Urinary bladder (tissue), 4 donors: Measurements from ENCODE around the gene TRIM67. TPM values are rescaled to one million over a fixed set of nuclear protein-coding genes. Genes with fewer than 3 reads are reported as not detected.

Source experiments
- DNase-seq: peaks from one replicate; pipeline ENCODE4 v3.0.0-alpha.2; 2015; ENCODE audit errors: extremely low spot score
- H3K27ac ChIP-seq: one replicate; pipeline ENCODE4 v1.5.1; 2013; ENCODE audit warnings: low read depth, mild to moderate bottlenecking, moderate library complexity
- H3K36me3 ChIP-seq: one replicate; pipeline ENCODE4 v1.6.1; 2013; ENCODE audit warnings: mild to moderate bottlenecking, moderate library complexity; ENCODE audit not compliant: insufficient read depth
- H3K4me1 ChIP-seq: one replicate; pipeline ENCODE4 v1.6.1; 2013; ENCODE audit warnings: mild to moderate bottlenecking, moderate library complexity; ENCODE audit not compliant: insufficient read depth
- H3K4me3 ChIP-seq: one replicate; pipeline ENCODE4 v1.5.1; 2013; ENCODE audit warnings: low read depth, low read length
- WGBS: extraction: QIAGEN DNeasy Blood & Tissue Kit; methylation state at CpG from one replicate; pipeline ENCODE4 v1.1.7; 2013; 5-methylcytosine and 5-hydroxymethylcytosine counted together
- polyA plus RNA-seq: library from polyadenylated mRNA; stranded (reverse); fragments of 200-250 nt; gene quantifications from one replicate; pipeline ENCODE4 v1.2.3, GENCODE V29; 2013
- total RNA-seq: library from RNA; depleted of rRNA; stranded (reverse); fragments of >200 nt; gene quantifications from one replicate; pipeline ENCODE4 v1.2.3, GENCODE V29; 2014
- donor health status: healthy with polysubstance abuse.
- donor health status: healthy.

TRIM67 gene
- total and polyA plus RNA-seq, 2 donors: 0.08 to 0.42 TPM

- Histone ChIP-seq H3K4me3 (no peak overlapping the region), H3K4me1 (no peaks in the 10 kb centered on the region), H3K36me3 (no peaks in the 10 kb centered on the region), H3K27ac (no peak overlapping the region)
- no peak for DNase-seq
- WGBS: 57% methylated on average over 13 of the region's 13 CpGs
Measured at GRCh38 chr1:231183639-231184590, 22.1 kb downstream of the TRIM67 start.

- no peaks in the 10 kb centered on the region for H3K4me1 ChIP-seq
- no peaks in the 10 kb centered on the region for H3K36me3 ChIP-seq
- no peak for DNase-seq
- no peak overlapping the region for H3K4me3 ChIP-seq
- no peak overlapping the region for H3K27ac ChIP-seq
- 81% methylated on average over 6 of the region's 6 CpGs for WGBS
Measured at GRCh38 chr1:231184891-231185290, 23.0 kb downstream of the TRIM67 start.

DNA sequence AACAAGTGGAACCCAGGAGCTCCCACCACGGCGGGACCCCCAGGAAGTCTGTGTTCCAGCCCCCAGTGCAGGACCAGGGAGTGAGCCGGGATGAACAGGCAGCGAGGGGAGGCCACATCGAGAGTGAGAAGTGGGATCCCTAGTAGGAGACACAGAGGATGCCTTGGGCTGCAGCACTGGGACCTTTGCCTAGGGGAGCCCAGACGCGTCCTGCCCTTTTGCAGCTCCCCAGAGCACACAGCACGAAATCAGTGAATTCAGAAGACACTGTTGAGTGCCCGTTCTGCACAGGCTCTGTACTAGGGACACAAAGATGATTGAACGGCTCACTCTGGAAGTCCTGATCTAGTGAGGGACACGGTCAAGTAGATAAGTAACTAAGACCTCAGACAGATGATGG lies 23.5 kb downstream of the TRIM67 start:
- no peak for DNase-seq
- no peaks in the 10 kb centered on the region for H3K4me1 ChIP-seq
- no peak overlapping the region for H3K27ac ChIP-seq
- H3K4me3 ChIP-seq: no peak overlapping the region
- WGBS: 86% methylated on average over 11 of the region's 11 CpGs
- H3K36me3 ChIP-seq: no peaks in the 10 kb centered on the region

DNA sequence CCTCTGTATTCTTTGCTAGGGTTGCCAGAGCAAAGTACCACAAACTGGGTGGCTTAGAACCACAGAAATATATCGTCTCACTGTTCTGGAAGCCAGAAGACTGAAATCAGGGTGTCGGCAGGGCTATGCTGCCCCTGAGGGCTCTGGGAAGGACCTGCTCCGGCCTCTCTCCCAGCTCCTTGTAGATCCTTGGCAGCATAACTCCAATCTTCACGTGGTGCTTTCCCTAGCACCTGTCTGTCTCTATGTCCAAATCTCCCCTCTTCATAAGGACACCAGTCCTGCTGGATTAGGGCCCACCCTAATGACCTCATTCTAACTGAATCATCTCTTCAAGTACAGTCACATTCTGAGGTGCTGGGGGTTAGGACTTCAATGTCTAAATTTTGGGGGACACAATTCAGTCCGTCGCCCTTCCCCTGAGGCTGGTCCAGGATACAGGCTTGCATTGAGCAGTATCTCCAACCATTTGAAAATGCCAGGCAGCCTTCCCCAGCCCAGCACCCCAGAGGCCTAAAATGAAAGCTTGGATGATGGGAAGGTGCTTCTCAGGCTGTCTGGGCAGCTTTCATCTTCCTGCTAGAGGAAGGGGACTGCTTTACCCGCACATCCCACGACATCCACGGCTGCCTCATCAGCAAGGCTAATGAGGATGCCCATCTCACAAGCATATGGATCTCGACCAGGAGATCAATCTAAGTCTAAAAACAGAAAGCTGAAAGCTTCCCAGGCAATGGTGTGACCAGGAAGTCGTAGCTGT lies 24.7 kb downstream of the TRIM67 start:
- no peaks in the 10 kb centered on the region for H3K36me3 ChIP-seq
- DNase-seq: no peak
- WGBS: 79% methylated on average over 11 of the region's 11 CpGs

DNA sequence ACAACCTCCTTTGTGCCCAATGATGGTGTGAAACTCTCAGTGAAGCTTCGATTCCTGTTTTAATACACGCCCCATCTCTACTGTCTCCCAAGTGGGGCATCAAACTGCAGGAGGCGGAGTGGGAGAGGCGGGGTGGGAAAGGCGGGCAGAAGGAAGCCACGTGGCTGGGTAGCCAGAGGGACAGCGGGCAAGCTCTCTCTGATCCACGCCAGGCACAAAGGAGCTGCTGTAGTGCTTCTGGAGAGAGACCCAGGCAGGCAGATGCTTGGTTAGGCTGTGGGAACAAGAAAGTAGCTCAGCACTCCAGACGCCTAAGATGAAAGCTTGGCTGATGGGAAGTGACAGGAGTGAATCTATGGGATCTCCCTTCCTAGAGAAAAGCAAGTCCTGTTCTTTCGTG lies 25.7 kb downstream of the TRIM67 start:
- no peak for DNase-seq
- 54% methylated on average over 10 of the region's 10 CpGs for WGBS
- no peaks in the 10 kb centered on the region for H3K36me3 ChIP-seq
- no peaks in the 10 kb centered on the region for H3K4me1 ChIP-seq
- H3K27ac ChIP-seq: no peak overlapping the region
- H3K4me3 ChIP-seq: no peak overlapping the region

More for the DNA sequence above, 24.7 kb downstream of the TRIM67 start:
- H3K27ac ChIP-seq: no peak overlapping the region
- no peak overlapping the region for H3K4me3 ChIP-seq
- H3K4me1 ChIP-seq: no peaks in the 10 kb centered on the region

GRCh38 chr1:231188072-231188471 lies 26.2 kb downstream of the TRIM67 start:
- 69% methylated on average over 3 of the region's 3 CpGs for WGBS
- no peak overlapping the region for H3K27ac ChIP-seq
- DNase-seq: no peak

GRCh38 chr1:231188768-231189167 lies 26.9 kb downstream of the TRIM67 start:
- no peak for DNase-seq
- 89% methylated on average over 7 of the region's 7 CpGs for WGBS
- H3K4me1 ChIP-seq: no peaks in the 10 kb centered on the region
- H3K36me3 ChIP-seq: no peaks in the 10 kb centered on the region
- no peak overlapping the region for H3K4me3 ChIP-seq
- no peak overlapping the region for H3K27ac ChIP-seq

More at GRCh38 chr1:231188072-231188471, 26.2 kb downstream of the TRIM67 start:
- Histone ChIP-seq H3K4me3 (no peak overlapping the region), H3K4me1 (no peaks in the 10 kb centered on the region), H3K36me3 (no peaks in the 10 kb centered on the region)

GRCh38 chr1:231189683-231190270 lies 27.9 kb downstream of the TRIM67 start:
- H3K4me1 ChIP-seq: no peaks in the 10 kb centered on the region
- no peak for DNase-seq
- no peak overlapping the region for H3K4me3 ChIP-seq
- no peak overlapping the region for H3K27ac ChIP-seq
- 78% methylated on average over 5 of the region's 5 CpGs for WGBS
- no peaks in the 10 kb centered on the region for H3K36me3 ChIP-seq

- H3K4me3 ChIP-seq: no peak overlapping the region
- 95% methylated on average over 10 of the region's 10 CpGs for WGBS
- no peak for DNase-seq
- H3K4me1 ChIP-seq: no peaks in the 10 kb centered on the region
- H3K27ac ChIP-seq: no peak overlapping the region
- H3K36me3 ChIP-seq: no peaks in the 10 kb centered on the region
Measured at GRCh38 chr1:231190456-231190855, 28.6 kb downstream of the TRIM67 start.

GRCh38 chr1:231192620-231193163 lies 30.8 kb downstream of the TRIM67 start:
- no peaks in the 10 kb centered on the region for H3K4me1 ChIP-seq
- 43% methylated on average over 12 of the region's 12 CpGs for WGBS
- H3K27ac ChIP-seq: no peak overlapping the region
- no peaks in the 10 kb centered on the region for H3K36me3 ChIP-seq
- H3K4me3 ChIP-seq: no peak overlapping the region
- DNase-seq: no peak

DNA sequence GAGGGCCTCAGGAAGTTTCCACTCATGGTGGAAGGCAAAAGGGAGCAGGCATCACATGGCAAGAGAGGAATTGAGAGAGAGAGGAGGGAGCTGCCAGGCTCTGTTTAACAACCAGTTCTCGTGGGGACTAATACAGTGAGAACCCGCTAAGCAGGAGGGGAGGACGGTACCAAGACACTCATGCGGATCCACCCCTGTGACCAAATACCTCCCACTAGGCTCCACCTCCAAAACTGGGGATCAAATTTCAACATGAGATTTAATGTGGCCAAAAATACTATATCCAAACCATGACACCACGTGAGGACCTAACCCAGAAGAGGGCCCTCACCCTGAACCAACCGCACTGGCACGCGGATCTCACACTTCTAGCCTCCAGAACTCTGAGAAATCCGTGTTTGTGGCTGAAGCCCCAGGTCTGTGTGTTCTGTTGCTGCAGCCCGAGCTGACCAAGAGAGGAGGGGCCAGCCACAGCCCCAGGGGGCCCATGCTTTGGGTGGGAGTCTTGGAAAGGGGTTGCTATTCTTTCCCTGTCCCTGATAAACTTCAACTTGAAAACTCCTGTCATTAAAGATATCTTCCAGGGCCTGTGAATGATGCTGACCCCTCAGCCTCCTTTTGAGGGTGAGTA lies 32.0 kb downstream of the TRIM67 start:
- Histone ChIP-seq H3K4me1 (no peaks in the 10 kb centered on the region), H3K4me3 (no peak overlapping the region), H3K27ac (no peak overlapping the region), H3K36me3 (no peaks in the 10 kb centered on the region)
- no peak for DNase-seq
- 56% methylated on average over 10 of the region's 10 CpGs for WGBS

DNA sequence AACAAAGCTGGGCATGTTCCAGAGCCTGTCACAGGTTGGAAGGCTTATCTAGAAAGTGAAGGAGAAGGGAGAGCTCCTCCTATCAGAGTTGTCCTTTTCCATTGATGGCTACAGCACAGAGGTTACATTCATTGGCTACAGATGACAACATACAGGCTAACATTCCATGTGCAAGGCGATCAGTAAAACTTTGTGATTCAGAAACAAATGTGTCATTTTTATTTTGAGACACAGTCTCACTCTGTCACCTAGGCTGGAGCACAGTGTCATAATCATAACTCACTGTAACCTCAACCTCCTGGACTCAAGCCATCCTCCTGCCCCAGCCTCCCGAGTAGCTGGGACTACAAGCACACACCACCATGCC lies 32.6 kb downstream of the TRIM67 start:
- WGBS: 85% methylated on average over 2 of the region's 2 CpGs

GRCh38 chr1:231194843-231195516 lies 33.1 kb downstream of the TRIM67 start:
- no peaks in the 10 kb centered on the region for H3K36me3 ChIP-seq
- no peak overlapping the region for H3K4me3 ChIP-seq
- no peaks in the 10 kb centered on the region for H3K4me1 ChIP-seq
- H3K27ac ChIP-seq: no peak overlapping the region
- WGBS: 71% methylated on average over 8 of the region's 8 CpGs
- DNase-seq: no peak

More for the DNA sequence above, 32.6 kb downstream of the TRIM67 start:
- Histone ChIP-seq H3K36me3 (no peaks in the 10 kb centered on the region), H3K27ac (no peak overlapping the region), H3K4me3 (no peak overlapping the region), H3K4me1 (no peaks in the 10 kb centered on the region)
- DNase-seq: no peak
